GM10847 (cell line): Measurements from ENCODE around the gene EDN1.

Source experiments
- POLR2A ChIP-seq: IDR thresholded peaks from 2 replicates; pipeline ENCODE4 v1.6.1; 2011; ENCODE audit not compliant: insufficient read length; ENCODE audit errors: extremely low read depth

EDN1 gene

GRCh38 chr6:12324748-12325147 lies 34.6 kb downstream of the EDN1 start:
- no peak for TF ChIP-seq POLR2A

GRCh38 chr6:12325872-12326271 lies 35.7 kb downstream of the EDN1 start:
- TF ChIP-seq POLR2A: no peak

GRCh38 chr6:12327391-12327790 lies 37.2 kb downstream of the EDN1 start:
- TF ChIP-seq POLR2A: no peak

- no peak for TF ChIP-seq POLR2A
These were observed 37.8 kb downstream of the EDN1 start for GRCh38 chr6:12327988-12328387.

GRCh38 chr6:12328701-12329100 lies 38.5 kb downstream of the EDN1 start:
- TF ChIP-seq POLR2A: no peak

- TF ChIP-seq POLR2A: no peak
These were observed 41.3 kb downstream of the EDN1 start for GRCh38 chr6:12331474-12331873.

- TF ChIP-seq POLR2A: no peak
These were observed 42.0 kb downstream of the EDN1 start for GRCh38 chr6:12331951-12332749.

GRCh38 chr6:12333128-12333527 lies 43.0 kb downstream of the EDN1 start:
- no peak for TF ChIP-seq POLR2A

GRCh38 chr6:12334526-12335130 lies 44.5 kb downstream of the EDN1 start:
- no peak for TF ChIP-seq POLR2A

GRCh38 chr6:12335131-12335527 lies 45.0 kb downstream of the EDN1 start:
- no peak for TF ChIP-seq POLR2A

GRCh38 chr6:12335717-12336116 lies 45.6 kb downstream of the EDN1 start:
- TF ChIP-seq POLR2A: no peak

GRCh38 chr6:12336121-12336971 lies 46.2 kb downstream of the EDN1 start:
- TF ChIP-seq POLR2A: no peak

GRCh38 chr6:12339022-12339421 lies 48.9 kb downstream of the EDN1 start:
- no peak for TF ChIP-seq POLR2A

- no peak for TF ChIP-seq POLR2A
These were observed 49.8 kb downstream of the EDN1 start for GRCh38 chr6:12339808-12340487.

GRCh38 chr6:12340488-12340818 lies 50.3 kb downstream of the EDN1 start:
- no peak for TF ChIP-seq POLR2A
